CD8-positive, alpha-beta memory T cell (primary cell): Measurements from ENCODE around the gene MPP2. TPM values are rescaled to one million over a fixed set of nuclear protein-coding genes. Genes with fewer than 3 reads are reported as not detected.
"Not testable (repeated sequence)": the region's sequence is repeated elsewhere in the genome, so short reads cannot be mapped to it uniquely, and the experiment has no call there.

ENCODE experiments used
- CTCF ChIA-PET: fragments of 350-600 bp; sonication (Branson Sonifier 250); formaldehyde crosslinking; loops from one replicate; lab custom pipeline; 2021; ENCODE audit warnings: antibody characterized with exemption; lab: Charles Lee
- POLR2A ChIA-PET: fragments of 350-600 bp; sonication (Branson Sonifier 250); formaldehyde crosslinking; loops from one replicate; lab custom pipeline; 2021; ENCODE audit warnings: antibody characterized with exemption; lab: Charles Lee
- DNase-seq, 5 donors: peaks; one replicate each; pipeline versions ENCODE4 v3.0.0 to v3.0.0-alpha.2; 2020 to 2022; ENCODE audit warnings: mixed read lengths in 1 of 5
- H3K27ac ChIP-seq: one replicate; pipeline ENCODE4 v1.7.0; 2013; ENCODE audit warnings: low read depth, mild to moderate bottlenecking, low read length, moderate library complexity
- H3K27me3 ChIP-seq: 2 replicates; pipeline ENCODE4 v1.7.0; 2013; ENCODE audit warnings: low read length, mild to moderate bottlenecking; ENCODE audit not compliant: insufficient read depth, poor library complexity, severe bottlenecking
- H3K36me3 ChIP-seq: 2 replicates; pipeline ENCODE4 v1.7.0; 2013; ENCODE audit warnings: mild to moderate bottlenecking, low read length, moderate library complexity; ENCODE audit not compliant: insufficient read depth
- H3K4me1 ChIP-seq: 2 replicates; pipeline ENCODE4 v1.7.0; 2013; ENCODE audit warnings: mild to moderate bottlenecking, low read length, moderate library complexity; ENCODE audit not compliant: insufficient read depth
- H3K4me3 ChIP-seq: 2 replicates; pipeline ENCODE4 v1.7.0; 2013; ENCODE audit warnings: mild to moderate bottlenecking, low read length
- H3K9me3 ChIP-seq: 2 replicates; pipeline ENCODE4 v1.7.0; 2013; ENCODE audit warnings: mild to moderate bottlenecking, low read length
- H3K27ac Mint-ChIP-seq, 8 donors: one replicate each; pipeline ENCODE4 v1.8.0; 2020 to 2021; ENCODE audit warnings: mixed read lengths in 8 of 8, mild to moderate bottlenecking in 6 of 8, inconsistent platforms in 3 of 8, moderate library complexity in 3 of 8
- H3K27me3 Mint-ChIP-seq, 2 donors: one replicate each; pipeline ENCODE4 v1.8.0; 2020 to 2021; ENCODE audit warnings: mixed read lengths in 2 of 2, mild to moderate bottlenecking in 1 of 2, moderate library complexity in 1 of 2
- H3K36me3 Mint-ChIP-seq, 3 donors: one replicate each; pipeline ENCODE4 v1.8.0; 2020 to 2021; ENCODE audit warnings: mixed read lengths in 3 of 3, inconsistent platforms in 1 of 3, mild to moderate bottlenecking in 1 of 3
- H3K4me1 Mint-ChIP-seq, 3 donors: one replicate each; pipeline ENCODE4 v1.8.0; 2020 to 2021; ENCODE audit warnings: mixed read lengths in 3 of 3, inconsistent platforms in 1 of 3, mild to moderate bottlenecking in 1 of 3
- H3K4me3 Mint-ChIP-seq, 7 donors: one replicate each; pipeline ENCODE4 v1.8.0; 2020 to 2021; ENCODE audit warnings: mixed read lengths in 7 of 7, mild to moderate bottlenecking in 6 of 7, moderate library complexity in 4 of 7, inconsistent platforms in 2 of 7
- H3K9me3 Mint-ChIP-seq, 5 donors: one replicate each; pipeline ENCODE4 v1.8.0; 2020 to 2022; ENCODE audit warnings: mixed read lengths in 5 of 5, mild to moderate bottlenecking in 3 of 5, moderate library complexity in 2 of 5, inconsistent platforms in 1 of 5
- polyA plus RNA-seq: library from polyadenylated mRNA; unstranded; fragments of 300-500 nt; fragmentation: Illumina TruSeq; gene quantifications from one replicate; pipeline ENCODE4 v1.2.3, GENCODE V29; 2021
- total RNA-seq, 2 experiments: library from RNA; stranded (reverse); gene quantifications; one replicate each; pipeline ENCODE4 v1.2.3, GENCODE V29; 2021

MPP2 gene
- total and polyA plus RNA-seq, 3 experiments from 2014 or later, result 0.90 to 1.2 (median 1.1) TPM

- Histone ChIP-seq H3K4me1 (peaks cover 6% of the 10 kb centered on the region), H3K9me3 (no peaks in the 10 kb centered on the region), H3K4me3 (peak overlapping the region; percentile 57), H3K36me3 (no peaks in the 10 kb centered on the region), H3K27me3 (peaks cover 5% of the 10 kb centered on the region), H3K27ac (no peak overlapping the region)
- H3K36me3 Mint-ChIP-seq, result no peaks in the 10 kb centered on the region
- DNase-seq, result peak; percentile 57 to 78 (median 75)
- H3K4me3 Mint-ChIP-seq, result peak overlapping the region; percentile 60 to 81 (median 74)
- peaks cover 50 to 69% of the 10 kb centered on the region in 2 donors for H3K27me3 Mint-ChIP-seq
- CTCF ChIA-PET, result interaction anchor here (1.1 to 1.8 kb wide), 2 partner anchors 9 to 10 kb away, joined by 4 to 11 read pairs; no protein-coding TSS in a partner anchor
- no peaks in the 10 kb centered on the region for H3K9me3 Mint-ChIP-seq
- H3K4me1 Mint-ChIP-seq, result peaks cover 5 to 15% (median 8%) of the 10 kb centered on the region in 3 donors
- POLR2A ChIA-PET, result no interaction called here
- H3K27ac Mint-ChIP-seq, result peak overlapping the region in 2 of 8 donors; percentile 54 to 78
Measured at GRCh38 chr17:43900183-43900857, 7.0 kb downstream of the MPP2 start.

- H3K9me3 Mint-ChIP-seq, result no peaks in the 10 kb centered on the region
Measured at GRCh38 chr17:43898446-43898845, 8.9 kb downstream of the MPP2 start.

DNA sequence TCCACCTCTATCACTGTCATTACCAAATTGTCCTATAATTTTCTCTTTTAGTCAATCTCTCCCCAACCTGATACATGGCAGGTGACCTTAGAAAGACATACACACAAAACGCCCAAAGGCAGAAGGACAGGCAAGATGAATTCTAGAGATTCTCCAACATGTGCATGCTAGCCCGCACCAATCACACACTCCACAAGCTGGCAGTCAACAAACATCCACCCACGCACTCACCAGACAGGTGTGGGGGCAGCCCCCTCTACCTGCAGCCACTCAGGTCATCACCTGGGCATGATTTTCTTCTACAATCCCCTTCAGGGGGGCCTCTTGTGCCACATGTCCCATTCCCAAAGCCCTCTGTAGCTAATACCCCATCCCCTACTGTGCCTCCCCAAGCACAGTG lies 9.5 kb downstream of the MPP2 start:
- ChIA-PET CTCF (interaction anchor here (2.3 kb wide), 1 partner anchor 19 kb away, joined by 7 read pairs; no protein-coding TSS in a partner anchor), POLR2A (no interaction called here)
- Mint-ChIP-seq H3K4me3 (no peak overlapping the region), H3K9me3 (no peaks in the 10 kb centered on the region), H3K4me1 (peaks cover 5 to 15% (median 8%) of the 10 kb centered on the region in 3 donors), H3K36me3 (no peaks in the 10 kb centered on the region), H3K27me3 (peaks cover 30 to 52% of the 10 kb centered on the region in 2 donors), H3K27ac (no peak overlapping the region)
- H3K36me3 ChIP-seq, result no peaks in the 10 kb centered on the region
- H3K4me1 ChIP-seq, result peaks cover 6% of the 10 kb centered on the region
- H3K9me3 ChIP-seq, result no peaks in the 10 kb centered on the region
- no peak overlapping the region for H3K4me3 ChIP-seq
- no peak overlapping the region for H3K27ac ChIP-seq
- H3K27me3 ChIP-seq, result peaks cover 4% of the 10 kb centered on the region
- no peak for DNase-seq

More at GRCh38 chr17:43898446-43898845, 8.9 kb downstream of the MPP2 start:
- Histone ChIP-seq H3K27me3 (peaks cover 4% of the 10 kb centered on the region), H3K36me3 (no peaks in the 10 kb centered on the region), H3K4me1 (peaks cover 6% of the 10 kb centered on the region), H3K4me3 (no peak overlapping the region), H3K27ac (no peak overlapping the region), H3K9me3 (no peaks in the 10 kb centered on the region)
- H3K27me3 Mint-ChIP-seq, result peaks cover 34 to 55% of the 10 kb centered on the region in 2 donors
- no peaks in the 10 kb centered on the region for H3K36me3 Mint-ChIP-seq
- ChIA-PET POLR2A (no interaction called here), CTCF (interaction anchor here (1.8 to 2.3 kb wide), 2 partner anchors 18 to 20 kb away, joined by 5 to 7 read pairs; no protein-coding TSS in a partner anchor)
- no peak overlapping the region for H3K27ac Mint-ChIP-seq
- peaks cover 5 to 15% (median 8%) of the 10 kb centered on the region in 3 donors for H3K4me1 Mint-ChIP-seq
- DNase-seq, result no peak
- H3K4me3 Mint-ChIP-seq, result no peak overlapping the region

DNA sequence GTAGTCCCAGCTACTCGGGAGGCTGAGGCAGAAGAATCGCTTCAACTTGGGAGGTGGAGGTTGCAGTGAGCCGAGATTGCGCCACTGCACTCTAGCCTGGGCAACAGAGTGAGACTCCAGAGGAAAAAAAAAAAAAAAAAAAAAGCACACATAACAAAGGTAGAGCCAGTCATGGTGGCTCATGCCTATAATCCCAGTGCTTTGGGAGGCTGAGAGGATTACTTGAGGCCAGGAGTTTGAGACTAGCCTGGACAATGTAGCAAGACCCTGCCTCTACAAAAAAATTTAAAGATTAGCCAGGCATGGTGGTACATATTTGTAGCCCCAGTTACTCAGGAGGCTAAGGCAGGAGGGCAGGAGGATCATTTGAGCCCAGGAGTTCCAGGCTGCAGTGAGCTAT lies 12.8 kb downstream of the MPP2 start:
- H3K4me3 ChIP-seq, H3K36me3 ChIP-seq, POLR2A ChIA-PET, H3K4me1 ChIP-seq, H3K9me3 Mint-ChIP-seq, H3K27ac Mint-ChIP-seq, DNase-seq, H3K9me3 ChIP-seq, H3K4me3 Mint-ChIP-seq, H3K4me1 Mint-ChIP-seq, H3K27ac ChIP-seq, H3K36me3 Mint-ChIP-seq, H3K27me3 ChIP-seq: not testable (repeated sequence)
- CTCF ChIA-PET, result interaction anchor here (1.3 to 2.5 kb wide), 2 partner anchors 12 to 16 kb away, joined by 3 to 8 read pairs; partner anchors contain the start of gene MPP2
- peaks cover 16 to 30% of the 10 kb centered on the region in 2 donors for H3K27me3 Mint-ChIP-seq

DNA sequence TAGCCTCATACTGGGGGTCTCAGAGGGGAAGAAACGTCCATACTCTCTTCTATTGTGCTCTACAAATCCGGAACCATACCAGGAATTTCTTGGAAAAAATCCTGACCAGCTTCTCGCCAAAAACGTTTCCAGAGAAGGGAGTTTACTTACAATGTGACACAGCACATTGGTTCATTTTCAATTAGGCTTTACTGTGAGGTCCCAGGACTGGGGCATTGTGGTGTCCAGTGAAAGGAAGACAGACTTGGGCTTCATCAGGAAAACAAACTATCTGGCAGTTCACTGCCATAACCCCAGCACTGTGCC lies 14.7 kb downstream of the MPP2 start:
- no peak overlapping the region for H3K4me3 Mint-ChIP-seq
- no peak overlapping the region for H3K27ac Mint-ChIP-seq
- CTCF ChIA-PET, result interaction anchor here (1.9 kb wide), 1 partner anchor 14 kb away, joined by 8 read pairs; no protein-coding TSS in a partner anchor
- Histone ChIP-seq H3K36me3 (no peaks in the 10 kb centered on the region), H3K4me1 (no peaks in the 10 kb centered on the region), H3K9me3 (no peaks in the 10 kb centered on the region), H3K4me3 (no peak overlapping the region), H3K27ac (no peak overlapping the region), H3K27me3 (no peaks in the 10 kb centered on the region)
- no peaks in the 10 kb centered on the region for H3K9me3 Mint-ChIP-seq
- H3K4me1 Mint-ChIP-seq, result no peaks in the 10 kb centered on the region
- peaks cover 0 to 2% (median 0%) of the 10 kb centered on the region in 3 donors for H3K36me3 Mint-ChIP-seq
- H3K27me3 Mint-ChIP-seq, result peaks cover 5 to 20% of the 10 kb centered on the region in 2 donors
- DNase-seq, result no peak
- POLR2A ChIA-PET, result no interaction called here

GRCh38 chr17:43891851-43892646 lies 15.3 kb downstream of the MPP2 start:
- Mint-ChIP-seq H3K4me1 (no peaks in the 10 kb centered on the region), H3K9me3 (no peaks in the 10 kb centered on the region), H3K27me3 (peaks cover 4 to 16% of the 10 kb centered on the region in 2 donors), H3K27ac (no peak overlapping the region), H3K4me3 (no peak overlapping the region), H3K36me3 (peaks cover 0 to 2% (median 0%) of the 10 kb centered on the region in 3 donors)
- Histone ChIP-seq H3K4me1 (no peaks in the 10 kb centered on the region), H3K27me3 (no peaks in the 10 kb centered on the region), H3K27ac (no peak overlapping the region), H3K4me3 (no peak overlapping the region), H3K9me3 (no peaks in the 10 kb centered on the region), H3K36me3 (no peaks in the 10 kb centered on the region)
- POLR2A ChIA-PET, result no interaction called here
- DNase-seq, result no peak
- CTCF ChIA-PET, result interaction anchor here (1.1 to 1.9 kb wide), 2 partner anchors 13 to 38 kb away, joined by 3 to 8 read pairs; no protein-coding TSS in a partner anchor

- CTCF ChIA-PET, result interaction anchor here (1.6 kb wide), 1 partner anchor 12 kb away, joined by 3 read pairs; no protein-coding TSS in a partner anchor
- no peak for DNase-seq
- H3K27me3 ChIP-seq, result no peaks in the 10 kb centered on the region
- H3K27me3 Mint-ChIP-seq, result peaks cover 0 to 4% of the 10 kb centered on the region in 2 donors
- H3K4me3 ChIP-seq, result no peak overlapping the region
- no peaks in the 10 kb centered on the region for H3K9me3 ChIP-seq
- H3K36me3 Mint-ChIP-seq, result peaks cover 0 to 2% (median 0%) of the 10 kb centered on the region in 3 donors
- H3K4me1 Mint-ChIP-seq, result no peaks in the 10 kb centered on the region
- H3K4me1 ChIP-seq, result no peaks in the 10 kb centered on the region
- no peak overlapping the region for H3K4me3 Mint-ChIP-seq
- H3K36me3 ChIP-seq, result no peaks in the 10 kb centered on the region
- POLR2A ChIA-PET, result no interaction called here
- H3K27ac Mint-ChIP-seq, result no peak overlapping the region
- H3K9me3 Mint-ChIP-seq, result no peaks in the 10 kb centered on the region
- H3K27ac ChIP-seq, result no peak overlapping the region
Measured at GRCh38 chr17:43890240-43890639, 17.1 kb downstream of the MPP2 start.
